A673 (cell line): Measurements from ENCODE around the gene MICAL3.

ENCODE experiments used
- CTCF ChIP-seq: fragments of 300-800, 200-600 bp; sonication (generic); conservative IDR thresholded peaks from 2 replicates; pipeline ENCODE4 v1.5.1; 2017; ENCODE audit warnings: low read depth, mild to moderate bottlenecking, antibody characterized with exemption, low read length, moderate library complexity, mixed read lengths
- EZH2 ChIP-seq: fragments of 200-600 bp; sonication (generic); IDR thresholded peaks from 2 replicates; pipeline ENCODE4 v1.6.1; 2017; ENCODE audit warnings: borderline replicate concordance, low read depth, mild to moderate bottlenecking, mixed read lengths, antibody characterized with exemption, low read length; ENCODE audit not compliant: poor library complexity, severe bottlenecking

- TF ChIP-seq CTCF: peak; percentile 55
- no peak for TF ChIP-seq EZH2
Measured at GRCh38 chr22:18070556-18071306, 46.4 kb upstream of the MICAL3 start.
